ENCODE results near the gene LRRC40.

- TF ChIP-seq CTCF (IDR thresholded peaks at IDR 0.05; ENCODE audit: insufficient read depth, low read length) (no peak), REST (IDR thresholded peaks at IDR 0.05; ENCODE audit: insufficient replicate concordance, low read depth) (no peak), POLR2AphosphoS5 (IDR thresholded peaks at IDR 0.05; ENCODE audit: low read depth) (no peak), GABPA (IDR thresholded peaks at IDR 0.05; ENCODE audit: low read depth) (no peak), SPI1 (IDR thresholded peaks at IDR 0.05; ENCODE audit: borderline replicate concordance, low read depth) (no peak)
Observed at GRCh38 chr1:70140894-70141293, 64.5 kb downstream of the LRRC40 start.

All from HL-60 (cell line).